ENCODE results near the gene NAP1L5.

GRCh38 chr4:88734403-88734949 is 36.8 kb upstream of the NAP1L5 start:
- TF ChIP-seq REST (IDR thresholded peaks at IDR 0.05; ENCODE audit: insufficient read depth in 1 of 2, low read depth in 2 of 2, low read length in 2 of 2) (no peak), POLR2AphosphoS5 (IDR thresholded peaks at IDR 0.05; ENCODE audit: low read depth, low read length) (no peak)
